Measurements from ENCODE around the gene STUB1.

The STUB1 gene

GRCh38 chr16:679814-680624 lies at the start of gene STUB1:
TSS of gene STUB1 (plus strand) at chr16:680410. CDS start at chr16:680526, 116 bp downstream.
- peak; percentile 78 to 93 for DNase-seq

GRCh38 chr16:630815-631405 lies 49.3 kb upstream of the STUB1 start, which contains the start of gene WFIKKN1:
TSS of gene WFIKKN1 (plus strand) at chr16:630985. CDS start at chr16:631254, 269 bp downstream.
- DNase-seq, result no peak

- no peak for DNase-seq
These were observed 48.3 kb upstream of the STUB1 start for GRCh38 chr16:631808-632358.

GRCh38 chr16:632486-633335 lies 47.5 kb upstream of the STUB1 start:
- DNase-seq, result no peak

- DNase-seq, result no peak
These were observed 46.7 kb upstream of the STUB1 start for GRCh38 chr16:633336-634050.

- DNase-seq, result no peak
These were observed 46.0 kb upstream of the STUB1 start for GRCh38 chr16:634051-634670.

GRCh38 chr16:634996-635395 lies 45.2 kb upstream of the STUB1 start:
- DNase-seq, result no peak

- DNase-seq, result no peak
These were observed 44.5 kb upstream of the STUB1 start for GRCh38 chr16:635573-636205.

- peak; percentile 93 to 98 for DNase-seq
These were observed 43.8 kb upstream of the STUB1 start, which contains the start of gene METTL26 for GRCh38 chr16:636206-637080. TSS of gene METTL26 (minus strand) at chr16:636305. CDS start at chr16:636290, 15 bp downstream.

- DNase-seq, result peak; percentile 90 to 98
These were observed 42.9 kb upstream of the STUB1 start for GRCh38 chr16:637081-638018.

- no peak for DNase-seq
These were observed 42.1 kb upstream of the STUB1 start for GRCh38 chr16:638034-638543.

GRCh38 chr16:638836-639235 lies 41.4 kb upstream of the STUB1 start:
- DNase-seq, result no peak

- no peak for DNase-seq
These were observed 39.6 kb upstream of the STUB1 start for GRCh38 chr16:640614-641013.

- DNase-seq, result peak; percentile 71 to 72
These were observed 38.7 kb upstream of the STUB1 start, which contains the start of gene MCRIP2 for GRCh38 chr16:641326-642188. TSS of gene MCRIP2 (plus strand) at chr16:641828. CDS start at chr16:641992, 164 bp downstream.

- peak in 1 of 2 donors; percentile 31 for DNase-seq
These were observed 37.8 kb upstream of the STUB1 start for GRCh38 chr16:642189-643049.

- no peak for DNase-seq
These were observed 37.2 kb upstream of the STUB1 start for GRCh38 chr16:643050-643368.

- no peak for DNase-seq
These were observed 35.7 kb upstream of the STUB1 start for GRCh38 chr16:644556-644955.

Measured in hippocampal formation (tissue), 2 donors.